Left ventricle myocardium inferior (tissue), 1 donor: Measurements from ENCODE around the gene CDKN2B. TPM values are rescaled to one million over a fixed set of nuclear protein-coding genes. Genes with fewer than 3 reads are reported as not detected.
"Not testable (repeated sequence)": the region's sequence is repeated elsewhere in the genome, so short reads cannot be mapped to it uniquely, and the experiment has no call there.

Experiments used
- DNase-seq: peaks from one replicate; pipeline ENCODE4 v3.0.0-alpha.2; 2020
- H3K27ac ChIP-seq: fragments of 200-600 bp; replicated peaks from 2 replicates; pipeline ENCODE4 v1.8.0; 2021
- H3K27me3 ChIP-seq: fragments of 200-600 bp; 2 replicates; pipeline ENCODE4 v1.8.0; 2021; ENCODE audit warnings: low read depth
- H3K36me3 ChIP-seq: fragments of 200-600 bp; 2 replicates; pipeline ENCODE4 v1.8.0; 2021
- H3K4me1 ChIP-seq: fragments of 200-600 bp; 2 replicates; pipeline ENCODE4 v1.8.0; 2021
- H3K4me3 ChIP-seq: fragments of 200-600 bp; 2 replicates; pipeline ENCODE4 v1.8.0; 2021; ENCODE audit warnings: mild to moderate bottlenecking, moderate library complexity
- H3K9me3 ChIP-seq: fragments of 200-600 bp; replicated peaks from 2 replicates; pipeline ENCODE4 v1.8.0; 2021
- CTCF ChIP-seq: fragments of 200-600 bp; IDR thresholded peaks from 2 replicates; pipeline ENCODE4 v1.8.0; 2021; ENCODE audit warnings: antibody characterized with exemption, mild to moderate bottlenecking, borderline replicate concordance
- intact Hi-C: fragments of 100-400 bp; cut with micrococcal nuclease; formaldehyde crosslinking; loops from one replicate; pipeline ENCODE4 v1.11.0; 2022
- total RNA-seq: library from RNA; stranded (reverse); fragmentation: NEBNext Ultra II Directional; extraction: Animal tissue kit (Norgen Biotek cat#: 25700); gene quantifications from one replicate; pipeline ENCODE4 v1.2.1, GENCODE V29; 2021
- donor health status: DM: no; HTN: yes; CAD: no; lungs with severe emphysema.

The CDKN2B gene
- total RNA-seq, 1 donor from 2014 or later: 0.82 TPM

DNA sequence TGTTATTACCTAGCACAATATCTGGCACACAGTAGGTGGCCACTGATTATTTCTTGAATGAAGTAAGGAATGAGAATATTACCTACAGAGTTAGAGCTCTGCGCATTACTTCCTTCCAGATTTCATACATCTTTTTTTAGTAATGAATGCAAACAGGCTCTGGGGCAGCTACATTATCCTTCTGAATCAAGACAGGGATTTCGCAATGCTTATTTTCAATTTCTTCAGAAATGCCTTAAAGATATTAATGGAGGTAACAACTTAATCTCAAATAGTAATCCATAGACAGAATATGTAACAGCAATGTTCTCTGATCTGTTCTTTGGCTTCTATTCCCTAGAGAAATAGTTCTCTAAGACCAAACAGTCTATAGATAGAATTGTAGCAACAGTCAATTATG lies 47.5 kb downstream of the CDKN2B start:
- Histone ChIP-seq H3K27ac (no peak overlapping the region), H3K36me3 (no peaks in the 10 kb centered on the region), H3K4me1 (peaks cover 14% of the 10 kb centered on the region), H3K27me3 (peaks cover 80% of the 10 kb centered on the region), H3K9me3 (peaks cover 13% of the 10 kb centered on the region), H3K4me3 (no peak overlapping the region)
- DNase-seq: no peak
- intact Hi-C loops: no loop called here
- no peak for TF ChIP-seq CTCF

DNA sequence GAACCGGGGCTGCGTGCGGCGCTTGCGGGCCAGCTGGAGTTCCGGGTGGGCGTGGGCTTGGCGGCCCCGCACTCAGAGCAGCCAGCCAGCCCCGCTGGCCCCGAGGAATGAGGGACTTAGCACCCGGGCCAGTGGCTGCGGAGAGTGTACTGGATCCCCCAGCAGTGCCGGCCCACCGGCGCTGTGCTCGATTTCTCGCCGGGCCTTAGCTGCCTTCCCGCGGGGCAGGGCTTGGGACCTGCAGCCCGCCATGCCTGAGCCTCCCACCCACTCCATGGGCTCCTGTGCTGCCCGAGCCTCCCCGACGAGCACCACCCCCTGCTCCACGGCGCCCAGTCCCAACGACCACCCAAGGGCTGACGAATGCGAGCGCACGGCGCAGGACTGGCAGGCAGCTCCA lies 49.8 kb downstream of the CDKN2B start:
- Histone ChIP-seq H3K9me3 (peaks cover 13% of the 10 kb centered on the region), H3K27me3 (peaks cover 64% of the 10 kb centered on the region)
- DNase-seq, intact Hi-C loops, H3K4me3 ChIP-seq, H3K4me1 ChIP-seq, H3K36me3 ChIP-seq, H3K27ac ChIP-seq: not testable (repeated sequence)

DNA sequence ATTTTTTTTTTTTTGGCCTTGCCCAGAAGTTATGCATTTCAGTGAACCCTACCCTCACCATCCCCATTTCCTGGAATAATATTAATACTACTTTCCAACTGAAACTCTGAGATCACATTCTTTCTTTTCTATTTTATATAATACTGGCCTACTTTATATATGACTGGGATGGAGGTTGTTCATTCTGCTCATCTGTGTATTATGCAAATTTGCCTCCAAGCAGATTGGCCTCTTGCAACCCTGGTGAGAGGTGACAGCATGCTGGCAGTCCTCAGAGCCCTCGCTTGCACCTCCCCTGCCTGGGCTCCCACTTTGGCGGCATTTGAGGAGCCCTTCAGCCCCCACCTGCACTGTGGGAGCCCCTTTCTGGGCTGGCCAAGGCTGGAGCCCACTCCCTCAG lies 50.3 kb downstream of the CDKN2B start:
- DNase-seq: no peak
- Histone ChIP-seq H3K36me3 (no peaks in the 10 kb centered on the region), H3K9me3 (peaks cover 13% of the 10 kb centered on the region), H3K27me3 (peaks cover 64% of the 10 kb centered on the region), H3K4me3 (no peak overlapping the region), H3K27ac (no peak overlapping the region), H3K4me1 (no peaks in the 10 kb centered on the region)
- no peak for TF ChIP-seq CTCF
- intact Hi-C loops: no loop called here

Other genes with a start within 250 kb of the CDKN2B start
- 25.3 TPM for gene MTAP, start 206.7 kb downstream of the CDKN2B start, total RNA-seq
- 0.30 TPM for gene CDKN2A, start 14.9 kb downstream of the CDKN2B start, total RNA-seq
- 0.30 TPM for gene CDKN2B-AS1, start 14.5 kb downstream of the CDKN2B start, total RNA-seq